BLaER1 (cell line): ENCODE data around the gene BMP6.
"Not testable (repeated sequence)": the region's sequence is repeated elsewhere in the genome, so short reads cannot be mapped to it uniquely, and the experiment has no call there.

Experiments
- H3K27ac ChIP-seq: shearing (Covaris generic); formaldehyde crosslinking; 2 replicates; pipeline ENCODE4 v1.8.1; 2022
- H3K27me3 ChIP-seq: shearing (Covaris generic); formaldehyde crosslinking; 2 replicates; pipeline ENCODE4 v1.8.1; 2022
- H3K36me3 ChIP-seq: shearing (Covaris generic); formaldehyde crosslinking; 2 replicates; pipeline ENCODE4 v1.8.1; 2022
- H3K4me1 ChIP-seq: shearing (Covaris generic); formaldehyde crosslinking; 2 replicates; pipeline ENCODE4 v1.8.1; 2022
- H3K4me2 ChIP-seq: shearing (Covaris generic); formaldehyde crosslinking; 2 replicates; pipeline ENCODE4 v1.8.1; 2022
- H3K4me3 ChIP-seq: shearing (Covaris generic); formaldehyde crosslinking; 2 replicates; pipeline ENCODE4 v1.8.1; 2022
- H3K9ac ChIP-seq: shearing (Covaris generic); formaldehyde crosslinking; 2 replicates; pipeline ENCODE4 v1.8.1; 2022
- H3K9me3 ChIP-seq: shearing (Covaris generic); formaldehyde crosslinking; 2 replicates; pipeline ENCODE4 v1.8.1; 2022
- H4K20me1 ChIP-seq: shearing (Covaris generic); formaldehyde crosslinking; 2 replicates; pipeline ENCODE4 v1.8.1; 2022
- Cebpa-rat ChIP-seq: shearing (Covaris generic); IDR thresholded peaks from 2 replicates; pipeline ENCODE4 v1.8.1; 2022

The BMP6 gene

GRCh38 chr6:7897461-7898192 lies 171.7 kb downstream of the BMP6 start:
- Histone ChIP-seq H3K9me3 (peaks cover 9% of the 10 kb centered on the region; the same call in 1 of the 2 replicates), H3K4me1 (no peaks in the 10 kb centered on the region), H3K36me3 (peaks cover 96% of the 10 kb centered on the region), H3K4me3 (no peak overlapping the region), H4K20me1 (peaks cover 67% of the 10 kb centered on the region), H3K27me3 (no peaks in the 10 kb centered on the region), H3K4me2 (no peak overlapping the region), H3K27ac (no peak overlapping the region), H3K9ac (no peak overlapping the region)
- no peak for TF ChIP-seq Cebpa-rat

DNA sequence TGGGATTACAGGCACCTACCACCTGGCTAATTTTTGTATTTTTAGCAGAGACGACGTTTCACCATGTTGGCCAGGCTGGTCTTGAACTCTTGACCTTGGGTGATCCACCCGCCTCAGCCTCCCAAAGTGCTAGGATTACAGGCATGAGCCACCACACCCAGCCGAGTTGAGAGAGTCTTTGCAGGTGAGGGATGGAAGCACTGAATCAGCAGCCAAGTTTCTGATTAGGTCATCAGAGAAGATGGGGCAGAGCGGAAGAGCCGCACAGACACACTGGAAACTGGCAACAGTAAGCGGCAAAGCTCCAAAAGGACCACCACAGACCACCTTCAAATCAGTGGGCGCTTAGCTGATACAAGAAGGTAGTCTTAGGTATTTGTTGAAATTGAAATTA lies 172.3 kb downstream of the BMP6 start:
- H3K36me3 ChIP-seq, result peaks cover 96% of the 10 kb centered on the region
- not testable (repeated sequence) for H3K9ac ChIP-seq, H3K4me2 ChIP-seq, H3K27ac ChIP-seq, H3K27me3 ChIP-seq, H3K9me3 ChIP-seq, H3K4me3 ChIP-seq, H3K4me1 ChIP-seq
- peaks cover 72% of the 10 kb centered on the region for H4K20me1 ChIP-seq

GRCh38 chr6:7899101-7899888 lies 173.4 kb downstream of the BMP6 start:
- Histone ChIP-seq H3K27me3 (no peaks in the 10 kb centered on the region), H3K4me1 (no peaks in the 10 kb centered on the region), H3K4me3 (no peak overlapping the region), H4K20me1 (peaks cover 83% of the 10 kb centered on the region), H3K9me3 (no peaks in the 10 kb centered on the region), H3K9ac (no peak overlapping the region), H3K4me2 (no peak overlapping the region), H3K36me3 (peaks cover 96% of the 10 kb centered on the region), H3K27ac (no peak overlapping the region)
- no peak for TF ChIP-seq Cebpa-rat

DNA sequence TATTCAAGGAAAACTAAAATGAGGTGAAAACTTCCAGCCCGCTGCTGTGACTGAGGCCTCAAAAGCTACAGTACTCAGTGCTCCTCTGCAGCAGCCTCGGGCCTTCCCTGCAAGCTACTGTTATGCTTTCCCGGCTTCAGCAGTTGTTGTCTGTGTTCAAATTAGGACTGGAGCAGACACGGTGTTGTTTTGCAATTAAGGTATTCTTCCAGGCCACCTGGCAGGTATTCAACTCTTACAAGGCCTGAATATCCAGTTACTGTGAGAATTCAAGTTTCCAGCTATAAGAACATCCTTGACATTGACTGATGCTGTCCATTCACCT lies 174.0 kb downstream of the BMP6 start:
- TF ChIP-seq Cebpa-rat, result no peak
- no peak overlapping the region for H3K27ac ChIP-seq
- H4K20me1 ChIP-seq, result peaks cover 85% of the 10 kb centered on the region
- H3K4me3 ChIP-seq, result no peak overlapping the region
- peaks cover 96% of the 10 kb centered on the region for H3K36me3 ChIP-seq
- no peaks in the 10 kb centered on the region for H3K9me3 ChIP-seq
- H3K4me1 ChIP-seq, result no peaks in the 10 kb centered on the region
- no peak overlapping the region for H3K9ac ChIP-seq
- H3K4me2 ChIP-seq, result no peak overlapping the region
- no peaks in the 10 kb centered on the region for H3K27me3 ChIP-seq

GRCh38 chr6:7900621-7901020 lies 174.7 kb downstream of the BMP6 start:
- Histone ChIP-seq H3K27ac (no peak overlapping the region), H3K36me3 (peaks cover 92% of the 10 kb centered on the region), H3K9ac (no peak overlapping the region)

GRCh38 chr6:7901056-7901455 lies 175.2 kb downstream of the BMP6 start:
- Histone ChIP-seq H3K4me3 (no peak overlapping the region), H3K4me1 (no peaks in the 10 kb centered on the region), H3K4me2 (no peak overlapping the region), H3K27ac (no peak overlapping the region), H4K20me1 (peaks cover 85% of the 10 kb centered on the region), H3K9ac (no peak overlapping the region), H3K36me3 (peaks cover 91% of the 10 kb centered on the region), H3K27me3 (no peaks in the 10 kb centered on the region), H3K9me3 (no peaks in the 10 kb centered on the region)
- no peak for TF ChIP-seq Cebpa-rat

More at GRCh38 chr6:7900621-7901020, 174.7 kb downstream of the BMP6 start:
- Histone ChIP-seq H3K4me2 (no peak overlapping the region), H3K4me1 (no peaks in the 10 kb centered on the region), H3K27me3 (no peaks in the 10 kb centered on the region), H3K9me3 (no peaks in the 10 kb centered on the region), H3K4me3 (no peak overlapping the region), H4K20me1 (peaks cover 85% of the 10 kb centered on the region)
- no peak for TF ChIP-seq Cebpa-rat

DNA sequence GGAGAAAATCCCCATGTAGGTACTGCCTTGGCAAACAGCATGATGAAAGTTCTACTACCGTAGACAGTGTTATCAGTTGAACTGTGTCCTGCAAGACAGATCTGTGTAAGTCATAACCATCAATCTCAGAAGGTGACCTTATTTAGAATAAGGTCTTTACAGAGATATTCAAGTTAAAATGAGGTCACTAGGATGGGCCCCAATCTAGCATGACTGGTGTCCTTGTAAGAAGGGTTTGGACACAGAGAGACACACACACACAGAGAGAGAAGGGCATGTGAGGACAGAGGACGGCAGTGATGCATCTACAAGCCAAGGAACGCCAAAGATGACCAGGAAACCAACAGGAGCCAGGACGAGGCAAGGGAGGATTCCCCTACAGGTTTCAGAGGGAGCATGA lies 175.9 kb downstream of the BMP6 start:
- Histone ChIP-seq H3K36me3 (peaks cover 90% of the 10 kb centered on the region), H3K4me2 (no peak overlapping the region), H3K27ac (no peak overlapping the region), H3K27me3 (no peaks in the 10 kb centered on the region), H4K20me1 (peaks cover 85% of the 10 kb centered on the region), H3K9ac (no peak overlapping the region), H3K9me3 (no peaks in the 10 kb centered on the region), H3K4me1 (no peaks in the 10 kb centered on the region), H3K4me3 (no peak overlapping the region)
- TF ChIP-seq Cebpa-rat, result no peak

DNA sequence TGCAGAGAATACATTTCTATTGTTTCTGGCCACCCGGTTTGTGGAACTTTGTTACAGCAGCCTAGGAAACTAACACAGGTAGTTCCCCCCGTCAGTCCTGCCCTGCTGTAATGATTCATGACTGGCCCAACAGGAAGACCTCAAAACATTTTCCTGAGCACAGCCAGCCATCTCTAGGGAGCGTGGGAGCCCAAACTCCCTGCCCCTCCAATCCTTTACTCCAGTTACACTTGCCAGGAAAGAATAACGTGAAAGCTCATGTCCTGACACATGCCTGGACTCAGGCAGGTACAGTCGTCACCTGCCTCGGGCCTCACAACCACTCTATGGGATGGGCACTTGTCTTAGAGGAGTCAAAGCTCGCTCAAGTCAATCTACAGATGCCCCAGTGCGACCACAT lies 176.3 kb downstream of the BMP6 start:
- H3K4me2 ChIP-seq, result no peak overlapping the region
- H3K27me3 ChIP-seq, result no peaks in the 10 kb centered on the region
- H3K9ac ChIP-seq, result no peak overlapping the region
- no peaks in the 10 kb centered on the region for H3K9me3 ChIP-seq
- no peak overlapping the region for H3K4me3 ChIP-seq
- TF ChIP-seq Cebpa-rat, result no peak
- 0 out of 2 replicates have a peak, but pooled peaks cover 2% of the 10 kb centered on the region for H3K4me1 ChIP-seq
- peaks cover 89% of the 10 kb centered on the region for H4K20me1 ChIP-seq
- no peak overlapping the region for H3K27ac ChIP-seq
- H3K36me3 ChIP-seq, result peaks cover 92% of the 10 kb centered on the region

GRCh38 chr6:7902867-7903266 lies 177.0 kb downstream of the BMP6 start:
- Histone ChIP-seq H3K4me2 (no peak overlapping the region), H3K4me1 (peaks cover 8% of the 10 kb centered on the region; the same call in 1 of the 2 replicates), H3K4me3 (no peak overlapping the region), H3K36me3 (peaks cover 91% of the 10 kb centered on the region), H3K27ac (no peak overlapping the region), H3K27me3 (no peaks in the 10 kb centered on the region), H3K9ac (no peak overlapping the region), H3K9me3 (no peaks in the 10 kb centered on the region), H4K20me1 (peaks cover 92% of the 10 kb centered on the region)
- no peak for TF ChIP-seq Cebpa-rat

GRCh38 chr6:7903673-7904072 lies 177.8 kb downstream of the BMP6 start:
- H3K9ac ChIP-seq, result no peak overlapping the region
- no peaks in the 10 kb centered on the region for H3K9me3 ChIP-seq
- H3K4me2 ChIP-seq, result no peak overlapping the region
- peaks cover 83% of the 10 kb centered on the region for H3K36me3 ChIP-seq
- no peak overlapping the region for H3K27ac ChIP-seq
- H3K27me3 ChIP-seq, result no peaks in the 10 kb centered on the region
- H3K4me3 ChIP-seq, result no peak overlapping the region
- H3K4me1 ChIP-seq, result peaks cover 13% of the 10 kb centered on the region
- peaks cover 95% of the 10 kb centered on the region for H4K20me1 ChIP-seq
- no peak for TF ChIP-seq Cebpa-rat
